NCI-H2107 (cell line): ENCODE results near the gene CDC16.
A peak's percentile ranks its signal among the peaks of the same experiment; 100 is the strongest.
"Not testable (repeated sequence)": the region's sequence is repeated elsewhere in the genome, so short reads cannot be mapped to it uniquely, and the experiment has no call there.

Experiments
- DNase-seq: peaks from one replicate; lab custom pipeline; 2025; lab: John Stamatoyannopoulos, UW

The CDC16 gene, protein sequence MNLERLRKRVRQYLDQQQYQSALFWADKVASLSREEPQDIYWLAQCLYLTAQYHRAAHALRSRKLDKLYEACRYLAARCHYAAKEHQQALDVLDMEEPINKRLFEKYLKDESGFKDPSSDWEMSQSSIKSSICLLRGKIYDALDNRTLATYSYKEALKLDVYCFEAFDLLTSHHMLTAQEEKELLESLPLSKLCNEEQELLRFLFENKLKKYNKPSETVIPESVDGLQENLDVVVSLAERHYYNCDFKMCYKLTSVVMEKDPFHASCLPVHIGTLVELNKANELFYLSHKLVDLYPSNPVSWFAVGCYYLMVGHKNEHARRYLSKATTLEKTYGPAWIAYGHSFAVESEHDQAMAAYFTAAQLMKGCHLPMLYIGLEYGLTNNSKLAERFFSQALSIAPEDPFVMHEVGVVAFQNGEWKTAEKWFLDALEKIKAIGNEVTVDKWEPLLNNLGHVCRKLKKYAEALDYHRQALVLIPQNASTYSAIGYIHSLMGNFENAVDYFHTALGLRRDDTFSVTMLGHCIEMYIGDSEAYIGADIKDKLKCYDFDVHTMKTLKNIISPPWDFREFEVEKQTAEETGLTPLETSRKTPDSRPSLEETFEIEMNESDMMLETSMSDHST

DNA sequence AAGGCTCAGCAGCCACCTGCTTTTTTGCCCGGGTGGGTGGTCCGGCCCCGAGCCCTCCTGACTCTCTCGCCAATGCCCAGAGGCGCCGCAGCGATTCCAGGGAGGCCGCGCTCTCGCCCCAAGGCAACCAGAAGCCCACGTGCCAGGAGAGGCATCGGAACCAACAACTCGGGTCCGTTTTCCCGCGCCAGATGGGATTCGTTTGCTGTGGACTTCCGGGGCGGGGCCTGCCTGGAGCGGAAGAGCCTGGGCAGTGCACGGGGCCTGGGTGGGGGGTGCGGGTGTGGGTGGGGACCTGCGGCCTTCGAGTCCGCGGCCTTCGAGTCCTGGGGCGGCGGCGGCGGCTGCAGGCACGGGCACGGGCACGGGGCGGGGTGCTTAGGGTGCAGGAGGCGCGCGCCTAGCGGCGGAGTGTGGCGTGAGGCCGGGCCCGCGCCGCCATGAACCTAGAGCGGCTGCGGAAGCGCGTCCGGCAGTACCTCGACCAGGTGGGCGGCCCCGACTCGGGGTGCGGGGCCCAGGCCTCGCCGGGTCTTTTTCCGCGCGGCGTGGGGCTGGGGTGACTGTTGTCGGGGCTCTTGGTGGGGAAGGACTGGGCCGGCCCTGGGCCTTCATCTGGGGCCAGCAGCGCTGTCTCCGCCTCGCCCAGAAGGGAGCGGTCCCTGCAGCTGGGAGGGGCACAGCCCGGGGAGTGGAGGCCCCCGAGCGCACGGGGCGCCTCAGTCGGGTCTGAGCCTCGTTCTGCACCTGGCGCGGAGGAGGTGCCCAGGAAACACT, at the start of gene CDC16:
CDC16 (plus strand) TSS at position 253 of the 777 bp plus-strand sequence; CDS start at position 441, 188 bp downstream.
- peak; percentile 41 for DNase-seq

DNA sequence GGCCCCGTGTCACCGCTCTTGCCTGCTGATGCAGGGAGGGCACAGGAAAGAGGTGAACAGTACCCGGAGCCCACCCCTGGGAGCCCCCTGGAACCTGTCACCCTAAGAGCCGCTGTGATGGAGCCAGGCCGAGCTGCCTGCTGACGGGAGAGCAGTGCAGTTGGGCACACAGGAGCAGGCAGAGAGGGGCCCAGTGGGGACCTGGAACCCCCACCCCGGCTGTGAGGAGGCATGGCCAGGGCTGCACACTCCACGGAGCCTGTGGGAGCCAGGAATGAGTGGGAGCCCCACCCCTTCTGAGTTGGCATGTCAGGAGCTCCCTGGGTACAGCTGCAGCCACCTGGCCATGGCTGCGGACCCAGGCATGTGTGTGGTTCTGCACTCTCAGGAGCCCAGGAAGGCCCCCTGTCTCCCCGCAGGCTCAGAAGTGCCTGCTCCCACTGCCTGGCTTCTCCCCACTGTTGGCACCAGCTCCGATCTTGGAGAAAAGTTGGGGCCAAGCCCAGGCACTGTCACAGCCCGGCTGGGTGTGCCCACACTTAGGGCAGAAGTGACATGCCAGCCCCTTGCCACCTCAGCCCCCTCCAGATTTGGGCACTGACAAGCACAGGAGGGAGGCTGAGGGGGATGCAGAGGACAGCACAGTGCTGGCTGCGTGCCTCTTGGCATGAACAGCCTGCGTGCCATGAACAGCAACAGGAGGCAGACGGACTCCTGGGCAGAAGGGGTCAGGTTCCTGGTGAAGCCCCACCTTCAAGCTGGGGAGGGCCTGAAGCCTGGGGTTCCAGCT, 49.3 kb upstream of the CDC16 start:
- DNase-seq = no peak

DNA sequence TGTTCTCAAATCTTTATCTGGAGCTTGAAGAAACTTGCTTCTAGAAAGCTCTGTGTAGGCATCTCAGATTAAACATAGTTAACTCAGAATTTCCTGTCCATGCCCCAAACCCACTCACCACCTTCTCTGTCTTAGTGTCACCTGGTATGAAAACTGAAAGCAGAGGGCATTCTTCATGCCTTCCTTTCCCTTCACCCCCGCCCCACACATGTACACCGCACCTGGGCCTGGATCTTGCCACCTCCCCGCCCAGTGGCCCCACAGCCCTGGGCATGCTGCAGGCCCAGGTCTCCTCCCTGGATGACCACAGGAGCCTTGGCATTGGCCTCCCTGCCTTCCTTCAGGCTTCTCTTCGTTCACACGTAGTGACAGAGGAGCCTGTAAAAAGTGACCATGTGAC, 39.8 kb upstream of the CDC16 start:
- no peak for DNase-seq

DNA sequence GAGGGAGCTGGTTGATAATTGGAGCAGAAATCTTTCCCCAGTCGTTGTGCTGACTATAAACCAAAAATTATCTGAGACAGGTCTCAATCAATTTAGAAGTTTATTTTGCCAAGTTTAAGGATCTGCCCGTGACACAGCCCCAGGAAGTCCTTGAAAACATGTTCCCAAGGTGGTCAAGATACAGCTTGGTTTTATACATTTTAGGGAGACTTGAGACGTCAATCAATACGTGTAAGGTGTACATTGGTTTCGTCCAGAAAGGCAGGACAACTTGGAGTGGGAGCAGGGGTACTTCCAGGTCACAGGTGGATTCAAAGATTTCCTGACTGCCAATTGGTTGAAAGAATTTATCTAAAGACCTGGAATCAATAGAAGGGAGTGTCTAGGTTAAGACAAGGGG, 38.1 kb upstream of the CDC16 start:
- no peak for DNase-seq

DNA sequence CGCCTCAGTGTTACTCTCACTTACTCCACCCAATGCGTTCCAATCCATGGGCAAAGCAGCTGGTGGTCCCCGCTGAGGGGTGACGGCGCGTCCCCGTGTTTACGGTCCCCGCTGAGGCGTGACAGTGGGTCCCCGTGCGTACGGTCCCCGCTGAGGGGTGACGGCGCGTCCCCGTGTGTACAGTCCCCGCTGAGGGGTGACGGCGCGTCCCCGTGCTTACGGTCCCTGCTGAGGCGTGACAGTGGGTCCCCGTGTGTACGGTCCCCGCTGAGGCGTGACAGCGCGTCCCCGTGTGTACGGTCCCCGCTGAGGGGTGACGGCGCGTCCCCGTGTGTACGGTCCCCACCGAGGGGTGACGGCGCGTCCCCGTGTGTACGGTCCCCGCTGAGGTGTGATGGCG, 36.1 kb upstream of the CDC16 start:
- no peak for DNase-seq

DNA sequence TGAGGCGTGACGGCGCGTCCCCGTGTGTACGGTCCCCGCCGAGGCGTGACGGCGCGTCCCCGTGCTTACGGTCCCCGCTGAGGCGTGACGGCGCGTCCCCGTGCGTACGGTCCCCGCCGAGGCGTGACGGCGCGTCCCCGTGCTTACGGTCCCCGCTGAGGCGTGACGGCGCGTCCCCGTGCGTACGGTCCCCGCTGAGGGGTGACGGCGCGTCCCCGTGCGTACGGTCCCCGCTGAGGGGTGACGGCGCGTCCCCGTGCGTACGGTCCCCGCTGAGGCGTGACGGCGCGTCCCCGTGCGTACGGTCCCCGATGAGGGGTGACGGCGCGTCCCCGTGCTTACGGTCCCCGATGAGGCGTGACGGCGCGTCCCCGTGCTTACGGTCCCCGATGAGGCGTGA, 35.2 kb upstream of the CDC16 start:
- DNase-seq = not testable (repeated sequence)

DNA sequence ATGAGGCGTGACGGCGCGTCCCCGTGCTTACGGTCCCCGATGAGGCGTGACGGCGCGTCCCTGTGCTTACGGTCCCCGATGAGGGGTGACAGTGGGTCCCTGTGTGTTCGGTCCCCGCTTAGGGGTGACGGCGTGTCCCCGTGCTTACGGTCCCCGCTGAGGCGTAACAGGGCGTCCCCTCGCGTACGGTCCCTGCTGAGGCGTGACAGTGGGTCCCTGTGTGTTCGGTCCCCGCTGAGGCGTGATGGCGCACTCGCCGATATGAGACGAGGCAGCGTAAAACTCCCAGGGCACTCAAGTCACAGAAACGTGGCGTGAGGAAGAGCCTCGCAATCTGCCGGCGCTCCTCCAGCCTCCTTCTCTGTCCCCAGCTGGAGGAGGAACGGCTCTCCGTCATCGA, 34.7 kb upstream of the CDC16 start:
- no peak for DNase-seq

DNA sequence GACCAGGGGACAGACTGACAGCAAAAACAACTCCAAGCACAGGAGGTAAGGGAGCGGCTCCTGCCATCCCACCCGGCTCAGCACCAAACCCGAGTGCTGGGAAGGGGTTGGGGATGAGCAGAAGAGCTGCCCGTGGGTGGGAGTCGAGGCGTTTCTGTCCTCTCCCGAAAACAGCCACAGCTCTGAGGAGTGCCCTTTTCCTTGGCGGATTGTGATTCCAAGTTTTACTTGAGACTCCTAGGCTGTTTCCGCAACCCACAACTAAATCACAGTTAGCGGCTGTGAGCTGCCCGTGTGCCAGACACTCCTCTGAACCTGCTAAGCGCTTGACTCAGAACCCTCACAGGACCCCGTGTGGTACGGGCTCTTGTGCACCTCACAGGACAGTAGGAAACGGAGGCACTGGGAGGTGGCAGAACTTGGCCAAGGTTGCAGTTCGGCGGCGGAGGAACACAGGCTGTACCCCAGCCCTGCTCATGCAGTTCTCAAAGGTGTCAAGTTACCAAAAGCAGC, 34.2 kb upstream of the CDC16 start:
- no peak for DNase-seq

DNA sequence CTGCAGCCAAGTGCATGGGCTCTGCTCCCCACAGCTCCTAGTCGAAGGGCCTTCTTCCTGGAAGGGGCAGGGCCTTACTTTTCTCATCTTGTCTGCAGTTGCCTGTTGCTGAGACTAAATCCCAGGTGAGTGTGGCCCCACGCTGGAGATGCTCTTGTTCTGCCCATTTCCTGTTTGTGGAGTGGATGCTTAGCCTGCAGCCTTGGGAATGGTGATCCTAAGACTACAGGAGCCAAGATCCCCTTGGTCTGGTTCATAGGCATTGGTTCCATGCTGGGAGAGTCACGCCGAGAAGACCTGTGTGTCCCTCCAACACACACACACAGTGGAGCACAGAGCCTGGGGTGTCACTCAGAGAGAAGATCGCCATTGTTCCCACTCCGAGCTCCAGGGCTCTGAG, 32.1 kb upstream of the CDC16 start:
- DNase-seq = no peak

DNA sequence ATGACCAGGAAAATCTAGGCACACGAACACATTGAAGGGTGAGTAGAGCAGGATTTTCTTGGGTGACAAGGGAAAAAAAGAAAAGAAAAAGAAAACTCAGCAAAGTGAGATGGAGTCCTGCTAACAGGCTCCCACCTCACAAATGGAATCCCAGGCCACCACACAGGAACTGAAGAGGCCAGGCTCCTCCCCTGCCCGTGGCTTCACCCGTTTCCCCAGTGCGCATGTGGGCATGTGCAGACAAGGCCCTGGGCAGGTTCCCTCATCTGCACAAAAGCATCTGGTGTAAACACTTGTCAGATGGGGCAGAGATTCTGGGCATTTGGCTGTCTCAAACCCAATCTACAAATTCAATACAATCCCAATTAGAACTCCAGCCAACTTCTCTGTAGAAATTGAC, 31.2 kb upstream of the CDC16 start:
- DNase-seq = no peak

DNA sequence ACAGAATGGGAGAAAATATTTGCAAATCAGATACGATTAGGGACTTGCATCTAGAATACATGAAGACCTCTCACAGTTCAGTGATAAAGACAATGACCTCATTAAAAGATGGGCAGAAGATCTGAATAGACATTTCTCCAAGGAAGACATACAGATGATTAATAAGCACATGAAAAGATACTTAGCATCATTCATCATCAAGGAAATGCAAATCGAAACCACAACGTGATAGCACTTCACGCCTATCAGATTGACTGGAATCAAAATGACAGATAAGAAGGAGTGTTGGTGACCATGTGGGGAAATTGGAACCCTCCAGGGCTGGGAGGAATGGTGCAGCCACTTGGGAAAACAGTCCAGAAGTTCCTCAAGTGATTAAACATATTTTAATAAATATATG, 29.8 kb upstream of the CDC16 start:
- DNase-seq = no peak

DNA sequence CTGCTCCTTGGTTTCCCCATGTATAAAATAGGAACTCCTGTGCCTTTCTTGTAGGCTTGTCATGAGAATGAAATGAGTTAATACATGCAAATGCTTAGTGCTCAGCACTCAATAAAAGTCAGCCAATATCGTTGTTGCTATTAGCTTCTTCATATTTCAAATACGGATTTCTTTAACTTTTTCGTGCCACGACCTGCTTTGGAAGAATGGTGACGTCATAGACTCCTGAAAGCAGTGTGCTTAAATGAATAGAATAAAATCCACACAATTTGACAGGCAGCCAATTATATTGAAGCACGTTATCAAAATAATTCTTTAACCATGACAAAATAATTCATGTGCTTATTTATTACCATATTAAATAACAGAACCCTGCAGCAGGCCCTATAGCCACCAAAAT, 26.6 kb upstream of the CDC16 start:
- no peak for DNase-seq

DNA sequence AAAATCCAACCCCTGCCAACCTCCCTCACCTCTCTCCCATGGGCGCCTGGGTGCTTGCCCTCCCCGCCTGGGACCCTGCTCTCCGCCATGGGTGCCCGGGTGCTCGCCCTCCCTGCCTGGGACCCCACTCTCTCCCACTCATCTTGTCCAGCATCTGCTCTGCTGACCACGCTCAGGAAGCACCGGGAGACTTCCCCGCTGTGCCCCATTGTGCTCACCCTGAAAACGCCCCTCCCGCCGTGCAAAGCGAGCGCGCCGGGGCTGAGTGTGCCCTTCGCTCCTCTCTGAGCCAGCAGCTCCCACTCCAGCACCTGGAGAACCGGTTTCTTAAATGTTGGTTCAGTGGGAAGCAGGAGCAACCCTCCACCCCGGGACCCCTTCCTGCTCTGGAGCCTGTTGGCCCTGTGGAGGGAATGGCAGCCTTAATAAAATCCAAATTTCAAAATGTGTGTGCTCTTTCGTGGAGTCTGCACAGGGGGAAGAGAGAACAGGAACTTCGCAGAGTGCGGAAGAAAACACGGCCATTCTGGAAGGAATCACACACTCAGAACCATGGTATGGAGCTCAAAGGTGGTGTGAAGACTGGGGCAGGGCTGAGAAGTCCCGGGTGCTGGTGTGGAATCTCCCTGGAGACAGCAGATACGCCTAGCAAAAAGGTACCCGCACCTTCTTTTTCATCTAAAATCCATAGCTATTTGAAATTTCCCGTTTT, 23.1 kb upstream of the CDC16 start:
- no peak for DNase-seq

DNA sequence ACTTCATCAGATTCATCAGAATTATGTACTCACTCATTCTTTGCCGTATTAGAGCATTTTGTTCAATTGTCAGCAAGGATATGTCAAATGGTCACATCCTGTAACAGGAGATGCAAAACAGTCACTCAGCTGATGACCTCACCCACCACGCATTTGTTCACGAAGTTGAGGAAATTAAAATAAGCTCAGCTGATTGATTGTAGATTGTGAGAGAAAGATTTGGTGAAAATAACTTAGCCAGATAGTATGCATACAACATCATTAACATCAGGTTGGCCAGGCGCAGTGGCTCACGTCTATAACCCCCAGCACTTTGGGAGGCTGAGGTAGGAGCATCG, 22.6 kb upstream of the CDC16 start:
- DNase-seq = no peak

DNA sequence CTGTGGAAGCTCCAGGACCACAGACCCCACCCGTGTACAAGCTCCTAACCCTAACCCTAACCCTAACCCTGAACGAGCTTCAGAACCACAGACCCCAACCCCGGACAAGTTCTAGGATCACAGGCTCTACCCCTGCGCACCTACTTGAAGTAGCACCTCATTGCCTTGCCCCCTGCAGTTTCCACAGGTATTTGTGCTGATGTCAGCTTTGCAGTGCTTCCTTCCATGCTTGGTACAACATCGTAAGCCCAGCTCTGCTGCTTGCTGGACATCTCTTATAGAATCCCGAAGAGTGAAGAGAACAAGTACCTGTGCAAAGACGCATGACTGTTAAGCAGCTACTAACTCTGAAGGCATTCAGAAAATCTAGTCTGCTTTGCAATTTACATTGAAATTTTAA, 20.7 kb upstream of the CDC16 start:
- DNase-seq = no peak

DNA sequence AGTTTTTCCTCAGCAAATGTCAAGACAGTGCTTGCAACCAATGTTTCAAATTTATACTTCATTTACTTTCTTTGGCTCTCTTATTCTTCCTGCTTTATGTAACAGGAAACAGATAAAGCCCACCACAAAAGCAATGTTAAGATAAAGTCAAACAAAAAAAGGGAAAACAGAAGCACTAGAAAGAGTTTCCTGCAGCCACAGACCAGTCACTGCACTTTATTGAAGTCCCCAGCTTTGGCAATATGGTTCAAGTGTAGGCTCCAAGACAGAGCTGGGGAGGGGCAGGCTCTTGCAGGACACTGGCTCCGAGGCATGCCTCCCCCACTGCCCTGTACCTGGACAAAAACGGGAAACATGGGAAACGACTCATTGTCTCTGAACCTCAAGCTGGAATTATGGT, 15.3 kb upstream of the CDC16 start:
- no peak for DNase-seq

DNA sequence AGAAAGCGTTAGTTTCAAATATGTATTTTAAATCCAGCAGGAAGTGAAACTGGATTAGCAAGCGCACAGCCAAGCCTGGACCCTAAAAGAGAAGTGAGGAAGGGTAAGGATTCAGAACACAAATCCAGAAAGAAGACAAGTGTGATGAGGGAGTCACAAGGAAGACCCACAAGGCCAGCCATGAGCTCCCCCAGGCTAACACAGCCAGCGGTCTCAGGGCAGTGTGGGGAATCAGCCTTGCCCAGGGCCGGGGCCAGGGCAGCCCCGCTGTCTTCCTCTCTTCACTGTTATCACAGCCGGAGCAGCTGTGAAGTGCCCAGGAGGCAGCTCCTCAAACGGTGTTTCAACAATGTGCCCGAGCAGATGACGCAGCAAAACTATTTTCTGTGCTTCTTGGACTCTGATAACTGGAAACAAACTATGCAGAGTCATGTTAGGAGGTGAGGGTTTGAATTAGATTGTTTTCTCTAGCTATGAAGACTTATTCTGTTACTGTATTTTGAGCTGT, 12.2 kb upstream of the CDC16 start:
- no peak for DNase-seq

DNA sequence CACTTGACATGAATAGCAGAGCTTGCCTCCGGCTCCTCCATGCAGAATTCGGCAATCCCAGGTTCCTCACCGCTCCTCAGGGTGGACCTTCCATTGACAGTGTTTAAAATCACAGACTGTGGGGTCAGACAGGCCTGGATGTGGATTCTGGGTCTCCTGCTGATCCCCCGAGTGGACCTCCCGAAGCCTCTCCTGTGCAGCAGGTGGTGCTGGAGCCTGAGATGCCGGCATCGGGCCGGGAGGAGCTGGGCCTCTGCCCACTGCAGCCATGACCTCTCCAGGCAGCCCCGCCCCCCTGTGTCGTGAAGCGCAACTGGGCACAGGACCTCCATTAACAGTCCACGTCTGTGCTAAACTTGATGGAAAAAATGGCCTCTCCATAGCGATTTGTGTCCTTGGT, 10.5 kb upstream of the CDC16 start:
- no peak for DNase-seq

DNA sequence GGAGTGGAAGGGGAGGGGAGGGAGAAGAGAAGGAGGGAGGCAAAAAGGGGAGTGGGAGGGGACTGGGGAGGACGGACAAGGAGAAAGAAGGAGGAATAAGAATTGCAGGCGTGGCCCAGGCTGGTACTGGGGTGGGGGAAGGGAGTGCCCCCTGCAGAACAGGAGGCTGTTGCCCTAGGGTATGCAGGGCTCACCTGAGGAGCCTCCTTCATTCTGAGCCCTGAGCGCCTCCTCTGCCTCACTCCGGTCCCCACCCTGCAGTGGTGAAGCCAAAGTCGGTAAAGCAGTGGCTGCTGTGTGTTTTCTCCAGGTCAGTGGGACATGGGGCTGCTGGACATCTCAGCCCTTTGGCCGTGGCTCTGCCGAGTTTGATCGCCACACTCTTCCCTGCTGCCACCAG, 9.1 kb upstream of the CDC16 start:
- DNase-seq = no peak

DNA sequence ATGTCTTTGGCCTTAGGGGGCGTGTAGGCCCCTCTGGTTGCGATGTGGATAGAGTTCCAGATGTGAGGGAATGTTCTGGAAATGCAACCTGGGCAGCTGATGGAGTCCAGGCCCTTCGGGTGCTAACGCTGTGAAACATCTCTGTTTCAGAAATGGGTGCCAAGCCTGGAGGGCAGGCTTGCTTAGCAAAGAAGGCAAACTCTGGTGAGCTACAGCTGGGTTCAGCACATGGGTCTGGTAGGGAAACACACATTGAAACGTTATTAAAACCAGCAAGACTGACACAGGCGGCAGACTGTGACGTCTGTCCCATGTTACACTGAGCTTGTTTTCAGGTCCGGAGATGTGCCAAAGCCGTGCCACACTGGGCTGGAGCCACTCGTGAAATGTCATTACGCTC, 8.6 kb upstream of the CDC16 start:
- no peak for DNase-seq

DNA sequence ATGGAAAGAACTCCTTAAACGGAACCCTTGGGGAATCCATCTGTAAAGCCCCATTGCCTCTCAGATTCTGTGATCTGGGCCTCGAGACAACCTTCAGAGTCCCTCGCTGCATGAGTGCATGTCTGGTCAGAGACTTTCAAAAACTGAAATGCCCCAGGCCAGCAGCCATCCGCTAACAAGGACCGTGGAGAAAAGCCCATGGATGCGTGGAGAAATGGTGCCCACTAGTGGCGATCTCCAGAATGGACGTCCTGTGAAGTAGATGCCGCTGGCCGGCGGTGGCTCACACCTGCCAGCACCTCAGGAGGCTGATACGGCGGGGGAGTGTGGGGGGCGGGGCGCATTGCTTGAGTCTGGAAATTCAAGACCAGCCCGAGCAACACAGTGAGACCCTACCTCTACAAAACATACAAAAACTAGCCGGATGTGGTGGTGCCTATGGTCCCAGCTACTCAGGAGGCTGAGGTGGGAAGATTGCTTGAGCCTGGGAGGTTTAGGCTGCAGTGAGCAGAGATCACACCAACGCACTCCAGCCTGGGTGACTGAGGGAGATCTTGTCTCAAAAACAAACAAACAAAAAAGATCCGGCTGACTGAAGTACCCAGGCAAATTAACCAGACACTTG, 7.9 kb upstream of the CDC16 start:
- DNase-seq = peak; percentile 63
